ENCODE results near the gene SNAP29. TPM values are rescaled to one million over a fixed set of nuclear protein-coding genes. Genes with fewer than 3 reads are reported as not detected.

The SNAP29 gene
- total RNA-seq, 1 experiment from 2014 or later, result 17.8 TPM

GRCh38 chr22:20814221-20814808 lies 44.5 kb upstream of the SNAP29 start:
- no peak overlapping the region for H3K27ac ChIP-seq
- POLR2A ChIA-PET (ENCODE audit: unreplicated experiment), result no interaction called here
- H3K4me1 ChIP-seq (replicated peaks; ENCODE audit: insufficient read depth), result no peaks in the 10 kb centered on the region
- no peaks in the 10 kb centered on the region for H3F3A ChIP-seq (ENCODE audit: insufficient read depth, low read depth)
- H4K20me1 ChIP-seq (ENCODE audit: insufficient read depth), result no peaks in the 10 kb centered on the region
- no peak overlapping the region for H3K4me3 ChIP-seq
- no peak for DNase-seq
- no peak overlapping the region for H3K4me2 ChIP-seq
- CTCF ChIA-PET, result no interaction called here
- TF ChIP-seq CTCF (conservative IDR thresholded peaks at IDR 0.05) (no peak), EZH2 (IDR thresholded peaks at IDR 0.05; ENCODE audit: low read depth) (no peak)
- H3K79me2 ChIP-seq (ENCODE audit: low read depth), result no peaks in the 10 kb centered on the region
- BruUV-seq (replicated peaks), result no TSS peak
- H3K36me3 ChIP-seq (ENCODE audit: low read depth), result no peaks in the 10 kb centered on the region
- H2AFZ ChIP-seq, result no peak overlapping the region
- intact Hi-C loops (cut with micrococcal nuclease; ENCODE audit: unreplicated experiment), result no loop called here
- H3K9me2 ChIP-seq (ENCODE audit: insufficient read depth), result no peaks in the 10 kb centered on the region
- H3K9me3 ChIP-seq (ENCODE audit: insufficient read depth, low read depth), result no peaks in the 10 kb centered on the region
- no peaks in the 10 kb centered on the region for H3K27me3 ChIP-seq (ENCODE audit: insufficient read depth, low read depth)

- no peak overlapping the region for H2AFZ ChIP-seq
- H3K27me3 ChIP-seq (ENCODE audit: insufficient read depth, low read depth), result no peaks in the 10 kb centered on the region
- no TSS peak for BruUV-seq (replicated peaks)
- CTCF ChIA-PET, result no interaction called here
- intact Hi-C loops (cut with micrococcal nuclease; ENCODE audit: unreplicated experiment), result no loop called here
- no peak for DNase-seq
- no peaks in the 10 kb centered on the region for H3K4me1 ChIP-seq (replicated peaks; ENCODE audit: insufficient read depth)
- no peaks in the 10 kb centered on the region for H3K9me3 ChIP-seq (ENCODE audit: insufficient read depth, low read depth)
- H3K4me3 ChIP-seq, result no peak overlapping the region
- no peaks in the 10 kb centered on the region for H3K9me2 ChIP-seq (ENCODE audit: insufficient read depth)
- TF ChIP-seq EZH2 (IDR thresholded peaks at IDR 0.05; ENCODE audit: low read depth) (no peak), CTCF (conservative IDR thresholded peaks at IDR 0.05) (no peak)
- H3K27ac ChIP-seq, result no peak overlapping the region
- H3K4me2 ChIP-seq, result no peak overlapping the region
- H3K79me2 ChIP-seq (ENCODE audit: low read depth), result no peaks in the 10 kb centered on the region
- no peaks in the 10 kb centered on the region for H3K36me3 ChIP-seq (ENCODE audit: low read depth)
- no peaks in the 10 kb centered on the region for H4K20me1 ChIP-seq (ENCODE audit: insufficient read depth)
- H3F3A ChIP-seq (ENCODE audit: insufficient read depth, low read depth), result no peaks in the 10 kb centered on the region
- POLR2A ChIA-PET (ENCODE audit: unreplicated experiment), result no interaction called here
Observed at GRCh38 chr22:20815477-20816050, 43.2 kb upstream of the SNAP29 start.

GRCh38 chr22:20816559-20816958 lies 42.2 kb upstream of the SNAP29 start:
- POLR2A ChIA-PET (ENCODE audit: unreplicated experiment), result no interaction called here
- Histone ChIP-seq H3K79me2 (ENCODE audit: low read depth) (no peaks in the 10 kb centered on the region), H3K4me1 (replicated peaks; ENCODE audit: insufficient read depth) (no peaks in the 10 kb centered on the region), H3K9me3 (ENCODE audit: insufficient read depth, low read depth) (no peaks in the 10 kb centered on the region), H3K4me2 (no peak overlapping the region), H3K36me3 (ENCODE audit: low read depth) (no peaks in the 10 kb centered on the region), H3F3A (ENCODE audit: insufficient read depth, low read depth) (no peaks in the 10 kb centered on the region), H3K4me3 (no peak overlapping the region), H2AFZ (no peak overlapping the region), H3K27ac (no peak overlapping the region), H3K9me2 (ENCODE audit: insufficient read depth) (no peaks in the 10 kb centered on the region), H3K27me3 (ENCODE audit: insufficient read depth, low read depth) (no peaks in the 10 kb centered on the region), H4K20me1 (ENCODE audit: insufficient read depth) (no peaks in the 10 kb centered on the region)
- intact Hi-C loops (cut with micrococcal nuclease; ENCODE audit: unreplicated experiment), result no loop called here
- no peak for DNase-seq
- TF ChIP-seq CTCF (conservative IDR thresholded peaks at IDR 0.05) (no peak), EZH2 (IDR thresholded peaks at IDR 0.05; ENCODE audit: low read depth) (no peak)
- BruUV-seq (replicated peaks), result no TSS peak
- CTCF ChIA-PET, result no interaction called here

All from PC-9 (cell line).